H1 (cell line): ENCODE measurements around the gene SMYD3. TPM values are rescaled to one million over a fixed set of nuclear protein-coding genes. Genes with fewer than 3 reads are reported as not detected.

ENCODE experiments used
- CTCF ChIA-PET: fragments of 300-600 bp; sonication (Branson Sonifier 250); formaldehyde crosslinking; loops from one replicate; lab custom pipeline; 2021; ENCODE audit not compliant: partially characterized antibody; lab: Charles Lee
- POLR2A ChIA-PET: fragments of 300-600 bp; sonication (Branson Sonifier 250); formaldehyde crosslinking; loops from one replicate; lab custom pipeline; 2021; ENCODE audit warnings: inconsistent platforms; ENCODE audit not compliant: partially characterized antibody; lab: Charles Lee
- DNase-seq, 2 experiments: peaks; one replicate each; pipeline versions ENCODE4 v3.0.0 to v3.0.0-alpha.2; 2010 to 2022; ENCODE audit warnings: low spot score in 2 of 2, low read depth in 1 of 2, mixed read lengths in 1 of 2
- FAIRE-seq: peaks from 2 replicates; lab custom pipeline; 2011; peaks lifted over from hg19 to GRCh38; lab: Jason Lieb, UNC
- H2AFZ ChIP-seq: 2 replicates; pipeline ENCODE4 v1.8.1; 2012; ENCODE audit warnings: low read length, inconsistent platforms
- H2AK5ac ChIP-seq: 2 replicates; pipeline ENCODE4 v1.6.1; 2013; ENCODE audit warnings: low read depth, low read length
- H2BK120ac ChIP-seq: replicated peaks from 2 replicates; pipeline ENCODE3; 2013; ENCODE audit warnings: low read depth, low read length, inconsistent platforms
- H2BK12ac ChIP-seq: 2 replicates; pipeline ENCODE4 v1.6.1; 2013; ENCODE audit warnings: low read depth, low read length
- H2BK15ac ChIP-seq: 2 replicates; pipeline ENCODE4 v1.6.1; 2013; ENCODE audit warnings: low read length
- H2BK20ac ChIP-seq: 2 replicates; pipeline ENCODE4 v1.6.1; 2013; ENCODE audit warnings: low read length
- H2BK5ac ChIP-seq: 2 replicates; pipeline ENCODE4 v1.6.1; 2013; ENCODE audit warnings: low read depth, low read length
- H3K14ac ChIP-seq: 2 replicates; pipeline ENCODE4 v1.6.1; 2013; ENCODE audit warnings: inconsistent platforms; ENCODE audit not compliant: insufficient read length
- H3K18ac ChIP-seq: 2 replicates; pipeline ENCODE4 v1.6.1; 2013; ENCODE audit warnings: low read length; ENCODE audit errors: extremely low read depth
- H3K23ac ChIP-seq: 2 replicates; pipeline ENCODE4 v1.6.1; 2013; ENCODE audit warnings: inconsistent platforms; ENCODE audit not compliant: insufficient read length
- H3K23me2 ChIP-seq: 2 replicates; pipeline ENCODE4 v1.6.1; 2013; ENCODE audit warnings: low read depth, low read length
- H3K27ac ChIP-seq: 2 replicates; pipeline ENCODE4 v1.6.1; 2011; ENCODE audit warnings: low read depth, low read length, inconsistent platforms
- H3K27me3 ChIP-seq, 4 experiments: replicated peaks in 1 of 4; 1 replicate in 1 of 4; 2 replicates in 3 of 4; pipeline versions ENCODE4 v1.6.1 to v1.8.1; 2011 to 2013; ENCODE audit warnings: low read length in 3 of 4, mild to moderate bottlenecking in 3 of 4, inconsistent platforms in 2 of 4, mixed read lengths in 2 of 4, moderate library complexity in 1 of 4; ENCODE audit not compliant: control insufficient read depth in 3 of 4, insufficient read depth in 3 of 4; ENCODE audit errors: extremely low read depth in 1 of 4
- H3K36me3 ChIP-seq, 4 experiments: 2 replicates each; pipeline versions ENCODE4 v1.6.1 to v1.8.1; 2011 to 2013; ENCODE audit warnings: mild to moderate bottlenecking in 4 of 4, low read length in 3 of 4, moderate library complexity in 2 of 4, control low read depth in 1 of 4, inconsistent platforms in 1 of 4; ENCODE audit not compliant: insufficient read depth in 4 of 4, control insufficient read depth in 2 of 4
- H3K4ac ChIP-seq: replicated peaks from 2 replicates; pipeline ENCODE3; 2013; ENCODE audit warnings: low read length, low read depth, mixed read lengths, inconsistent platforms; ENCODE audit not compliant: insufficient read length
- H3K4me1 ChIP-seq, 4 experiments: replicated peaks in 1 of 4; 1 replicate in 1 of 4; 2 replicates in 3 of 4; pipeline versions ENCODE4 v1.6.1 to v1.8.1; 2011 to 2013; ENCODE audit warnings: low read length in 3 of 4, inconsistent platforms in 2 of 4, mixed read lengths in 1 of 4; ENCODE audit not compliant: insufficient read depth in 4 of 4, control insufficient read depth in 3 of 4
- H3K4me2 ChIP-seq, 2 experiments: 2 replicates each; pipeline versions ENCODE4 v1.6.1 to v1.8.1; 2011 to 2013; ENCODE audit warnings: low read depth in 2 of 2, low read length in 2 of 2, control low read depth in 1 of 2, inconsistent platforms in 1 of 2, mild to moderate bottlenecking in 1 of 2; ENCODE audit not compliant: insufficient read depth in 1 of 2
- H3K4me3 ChIP-seq, 4 experiments: fragments of 200-600, 300-600 bp in 1 of 4; sonication (generic), shearing (Covaris generic), sonication (Bioruptor Twin) in 1 of 4; 2 replicates each; pipeline versions ENCODE4 v1.5.1 to v1.8.1; 2011 to 2016; ENCODE audit warnings: low read length in 4 of 4, low read depth in 3 of 4, control low read depth in 2 of 4, inconsistent platforms in 2 of 4, mild to moderate bottlenecking in 2 of 4, mixed read lengths in 1 of 4, moderate library complexity in 1 of 4; ENCODE audit not compliant: insufficient read depth in 2 of 4; ENCODE audit errors: extremely low read depth in 1 of 4
- H3K56ac ChIP-seq: replicated peaks from 2 replicates; pipeline ENCODE3; 2013; ENCODE audit warnings: low read depth, mild to moderate bottlenecking, mixed read lengths, low read length, inconsistent platforms; ENCODE audit not compliant: insufficient read length
- H3K79me1 ChIP-seq: 2 replicates; pipeline ENCODE4 v1.6.1; 2013; ENCODE audit warnings: low read depth, low read length, control low read depth
- H3K79me2 ChIP-seq, 2 experiments: 2 replicates each; pipeline versions ENCODE4 v1.6.1 to v1.8.1; 2012 to 2013; ENCODE audit warnings: low read length in 2 of 2, mild to moderate bottlenecking in 2 of 2, inconsistent platforms in 1 of 2; ENCODE audit not compliant: insufficient read depth in 2 of 2, control insufficient read depth in 1 of 2
- H3K9ac ChIP-seq, 4 experiments: replicated peaks in 1 of 4; 1 replicate in 1 of 4; 2 replicates in 3 of 4; pipeline versions ENCODE4 v1.6.1 to v1.8.1; 2011 to 2013; ENCODE audit warnings: low read depth in 3 of 4, low read length in 3 of 4, control low read depth in 2 of 4, mild to moderate bottlenecking in 2 of 4, moderate library complexity in 2 of 4, inconsistent platforms in 1 of 4; ENCODE audit errors: extremely low read depth in 1 of 4
- H3K9me3 ChIP-seq, 2 experiments: 2 replicates each; pipeline versions ENCODE4 v1.6.1 to v1.8.1; 2012 to 2013; ENCODE audit warnings: mild to moderate bottlenecking in 2 of 2, moderate library complexity in 2 of 2, control low read depth in 1 of 2, inconsistent platforms in 1 of 2, low read depth in 1 of 2, low read length in 1 of 2, mixed read lengths in 1 of 2; ENCODE audit not compliant: insufficient read depth in 2 of 2
- H4K20me1 ChIP-seq, 2 experiments: replicated peaks in 1 of 2; 2 replicates each; pipeline versions ENCODE3 to v1.8.1; 2011 to 2013; ENCODE audit warnings: inconsistent platforms in 2 of 2, low read length in 2 of 2, mild to moderate bottlenecking in 1 of 2; ENCODE audit not compliant: insufficient read depth in 2 of 2, control insufficient read depth in 1 of 2
- H4K5ac ChIP-seq: 2 replicates; pipeline ENCODE4 v1.6.1; 2013; ENCODE audit warnings: low read length, low read depth, mixed read lengths, inconsistent platforms; ENCODE audit not compliant: insufficient read length
- H4K8ac ChIP-seq: 2 replicates; pipeline ENCODE4 v1.8.0; 2013; ENCODE audit warnings: mild to moderate bottlenecking, moderate library complexity, low read length, inconsistent platforms; ENCODE audit not compliant: insufficient read depth; ENCODE audit errors: extremely low read depth
- H4K91ac ChIP-seq: replicated peaks from 2 replicates; pipeline ENCODE3; 2013; ENCODE audit warnings: low read length, mixed read lengths, inconsistent platforms; ENCODE audit not compliant: insufficient read length
- JUND ChIP-seq: IDR thresholded peaks from 2 replicates; pipeline ENCODE4 v1.6.1; 2011; ENCODE audit warnings: mild to moderate bottlenecking, improper control_type of control experiment, low read length
- RNF2 ChIP-seq: fragments of 200-900, 300-1000 bp; sonication (generic); IDR thresholded peaks from 2 replicates; pipeline ENCODE4 v1.7.1; 2016; ENCODE audit warnings: borderline replicate concordance, low read depth, mild to moderate bottlenecking, antibody characterized with exemption, low read length; ENCODE audit not compliant: poor library complexity, severe bottlenecking; ENCODE audit errors: missing control alignments
- SIX5 ChIP-seq: IDR thresholded peaks from 2 replicates; pipeline ENCODE4 v1.6.1; 2011; ENCODE audit warnings: mild to moderate bottlenecking, low read depth, low read length
- SP1 ChIP-seq: IDR thresholded peaks from 2 replicates; pipeline ENCODE4 v1.6.1; 2011; ENCODE audit warnings: low read depth, low read length
- polyA plus RNA-seq, 7 experiments: library from polyadenylated mRNA; depleted of rRNA in 3 of 7; stranded (reverse) in 5 of 7; unstranded in 2 of 7; fragments of >200 nt in 5 of 7; fragments of 200-250 nt in 2 of 7; gene quantifications; 1 replicate in 5 of 7; 2 replicates in 1 of 7; 4 replicates in 1 of 7; pipeline versions ENCODE4 v1.2.1 to v1.2.3, GENCODE V29; 2011 to 2013; ENCODE audit warnings: missing spikeins in 2 of 7, mixed read lengths in 2 of 7
- total RNA-seq: library from RNA; stranded (reverse); fragmentation: NEBNext Ultra II Directional; extraction: Animal tissue kit (Norgen Biotek cat#: 25700); gene quantifications from 2 replicates; pipeline ENCODE4 v1.2.1, GENCODE V29; 2021

Gene SMYD3
- total and polyA plus RNA-seq, 2 of the 8 experiments (the other 6 are each of a cell fraction or from before 2014, with no cell fraction given): 17.3 to 25.4 TPM

- no peak for DNase-seq
- TF ChIP-seq SIX5 (no peak), SP1 (no peak), JUND (no peak), RNF2 (no peak)
- Histone ChIP-seq H3K4me3 (no peak overlapping the region), H3K79me1 (no peaks in the 10 kb centered on the region), H2BK20ac (no peak overlapping the region), H2BK12ac (no peak overlapping the region), H3K9ac (no peak overlapping the region), H4K5ac (no peak overlapping the region), H2AFZ (no peak overlapping the region), H3K56ac (no peak overlapping the region), H3K4ac (no peak overlapping the region), H2BK120ac (no peak overlapping the region), H3K4me2 (no peak overlapping the region), H3K23ac (no peak overlapping the region), H4K91ac (no peak overlapping the region), H3K23me2 (no peaks in the 10 kb centered on the region), H3K4me1 (no peaks in the 10 kb centered on the region), H3K27ac (no peak overlapping the region), H2BK5ac (no peak overlapping the region), H3K79me2 (no peaks in the 10 kb centered on the region), H4K20me1 (no peaks in the 10 kb centered on the region), H3K9me3 (no peaks in the 10 kb centered on the region), H3K14ac (no peak overlapping the region), H4K8ac (no peak overlapping the region), H2AK5ac (no peak overlapping the region), H3K18ac (no peak overlapping the region), H3K36me3 (no peaks in the 10 kb centered on the region), H3K27me3 (peaks cover 0 to 1% (median 0%) of the 10 kb centered on the region in 4 experiments; a peak in 1 of 7 replicates), H2BK15ac (no peak overlapping the region)
- no peak for FAIRE-seq
- CTCF ChIA-PET: no interaction called here
- POLR2A ChIA-PET: no interaction called here
These were observed 370.6 kb downstream of the SMYD3 start for GRCh38 chr1:246136477-246136876.
